ENCODE results near the gene SLC18A2.
"Not testable (repeated sequence)": the region's sequence is repeated elsewhere in the genome, so short reads cannot be mapped to it uniquely, and the experiment has no call there.

Gene SLC18A2

DNA sequence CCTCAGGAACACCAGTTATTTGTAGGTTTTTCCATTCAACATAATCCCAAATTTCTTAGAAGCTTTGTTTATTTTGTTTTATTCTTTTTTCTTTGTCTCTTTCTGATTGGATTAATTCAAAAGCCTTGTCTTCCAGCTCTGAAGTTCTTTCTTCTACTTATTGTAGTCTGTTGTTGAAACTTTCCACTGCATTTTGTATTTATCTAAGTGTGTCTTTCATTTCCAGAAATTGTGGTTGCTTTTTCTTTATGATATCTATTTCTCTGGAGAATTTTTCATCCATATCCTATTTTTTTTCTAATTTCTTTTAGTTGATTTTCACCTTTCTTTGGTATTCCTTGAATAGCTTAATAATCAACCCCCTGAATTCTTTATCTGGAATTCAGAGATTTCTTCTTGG is 58.5 kb downstream of the SLC18A2 start:
- H3K4me1 ChIP-seq (ENCODE audit: control extremely low read depth in 1 of 4, control insufficient read depth in 4 of 4, insufficient read depth in 4 of 4, low read length in 3 of 4): no peaks in the 10 kb centered on the region
- no peaks in the 10 kb centered on the region for H3K27me3 ChIP-seq (replicated peaks in 2 of 5; ENCODE audit: control insufficient read depth in 4 of 5, insufficient read depth in 5 of 5, low read length in 4 of 5)
- DNase-seq: no peak
- H3K4me3 ChIP-seq (ENCODE audit: control insufficient read depth in 1 of 7, extremely low read depth in 1 of 7, insufficient read depth in 4 of 7, low read depth in 2 of 7, low read length in 6 of 7): no peak overlapping the region
- ChIA-PET CTCF (interaction anchor here (1.1 to 4.5 kb wide), 3 partner anchors 16 to 83 kb away, joined by 3 to 15 read pairs (median 5); no protein-coding TSS in a partner anchor), POLR2A (no interaction called here)
- no peak overlapping the region for H3K27ac ChIP-seq (ENCODE audit: insufficient read depth in 1 of 2, low read depth in 1 of 2, low read length in 2 of 2, poor library complexity in 1 of 2, severe bottlenecking in 2 of 2)
- H3K9me3 ChIP-seq (ENCODE audit: control extremely low read depth in 1 of 5, control insufficient read depth in 4 of 5, insufficient read depth in 2 of 5, low read depth in 1 of 5, low read length in 4 of 5): peaks cover 3 to 16% (median 4%) of the 10 kb centered on the region in 5 experiments
- peaks cover 3 to 48% (median 13%) of the 10 kb centered on the region in 4 experiments for H3K36me3 ChIP-seq (ENCODE audit: control insufficient read depth in 4 of 4, insufficient read depth in 4 of 4, low read length in 3 of 4)

DNA sequence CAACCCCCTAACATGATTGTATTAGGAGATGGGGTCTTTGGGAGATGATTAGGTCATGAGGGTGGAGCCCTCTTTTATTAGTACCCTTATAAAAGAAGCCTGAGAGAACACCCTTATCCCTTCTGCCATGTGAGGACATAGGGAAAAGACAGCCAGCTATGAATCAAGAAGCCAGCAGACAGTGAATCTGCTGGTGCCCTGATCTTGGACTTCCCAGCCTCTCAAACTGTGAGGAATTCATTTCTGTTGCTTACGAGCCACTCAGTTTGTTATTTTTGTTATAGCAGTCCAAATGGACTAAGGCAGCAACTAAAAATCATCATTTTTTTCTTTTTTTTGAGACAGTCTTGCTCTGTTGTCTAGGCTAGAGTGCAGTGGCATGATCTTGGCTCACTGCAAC is 59.8 kb downstream of the SLC18A2 start:
- no peak for DNase-seq
- CTCF ChIA-PET: interaction anchor here (1.1 to 4.5 kb wide), 3 partner anchors 18 to 84 kb away, joined by 3 to 15 read pairs (median 6); no protein-coding TSS in a partner anchor
- Histone ChIP-seq H3K36me3 (ENCODE audit: control insufficient read depth in 4 of 4, insufficient read depth in 4 of 4, low read length in 3 of 4) (peaks cover 8 to 50% (median 16%) of the 10 kb centered on the region in 4 experiments), H3K4me1 (ENCODE audit: control extremely low read depth in 1 of 4, control insufficient read depth in 4 of 4, insufficient read depth in 4 of 4, low read length in 3 of 4) (no peaks in the 10 kb centered on the region), H3K9me3 (ENCODE audit: control extremely low read depth in 1 of 5, control insufficient read depth in 4 of 5, insufficient read depth in 2 of 5, low read depth in 1 of 5, low read length in 4 of 5) (peaks cover 3 to 16% (median 4%) of the 10 kb centered on the region in 5 experiments), H3K27ac (ENCODE audit: insufficient read depth in 1 of 2, low read depth in 1 of 2, low read length in 2 of 2, poor library complexity in 1 of 2, severe bottlenecking in 2 of 2) (no peak overlapping the region), H3K27me3 (replicated peaks in 2 of 5; ENCODE audit: control insufficient read depth in 4 of 5, insufficient read depth in 5 of 5, low read length in 4 of 5) (no peaks in the 10 kb centered on the region), H3K4me3 (ENCODE audit: control insufficient read depth in 1 of 7, extremely low read depth in 1 of 7, insufficient read depth in 4 of 7, low read depth in 2 of 7, low read length in 6 of 7) (no peak overlapping the region)
- no CpG with 5 or more reads among the region's 1 CpG for WGBS (ENCODE audit: insufficient coverage)
- POLR2A ChIA-PET: no interaction called here

DNA sequence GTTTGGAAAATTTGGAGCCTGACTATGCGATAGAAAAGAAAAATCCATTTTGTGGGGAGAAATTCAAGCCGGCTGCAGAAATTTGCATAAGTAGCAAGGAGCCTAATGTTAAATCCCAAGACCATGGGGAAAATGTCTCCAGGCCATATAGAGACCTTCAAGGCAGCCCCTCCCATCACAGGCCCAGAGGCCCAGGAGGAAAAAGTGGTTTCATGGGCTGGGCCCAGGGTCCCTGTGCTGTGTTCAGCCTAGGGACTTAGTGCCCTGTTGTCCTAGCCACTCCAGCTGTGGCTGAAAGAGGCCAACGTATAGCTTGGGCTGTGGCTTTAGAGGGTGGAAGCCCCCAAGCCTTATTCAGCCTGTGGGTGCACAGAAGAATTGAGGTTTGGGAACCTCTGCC is 62.5 kb downstream of the SLC18A2 start:
- H3K27ac ChIP-seq (ENCODE audit: insufficient read depth in 1 of 2, low read depth in 1 of 2, low read length in 2 of 2, poor library complexity in 1 of 2, severe bottlenecking in 2 of 2); POLR2A ChIA-PET; DNase-seq; H3K4me1 ChIP-seq (ENCODE audit: control extremely low read depth in 1 of 4, control insufficient read depth in 4 of 4, insufficient read depth in 4 of 4, low read length in 3 of 4); H3K27me3 ChIP-seq (replicated peaks in 2 of 5; ENCODE audit: control insufficient read depth in 4 of 5, insufficient read depth in 5 of 5, low read length in 4 of 5); H3K4me3 ChIP-seq (ENCODE audit: control insufficient read depth in 1 of 7, extremely low read depth in 1 of 7, insufficient read depth in 4 of 7, low read depth in 2 of 7, low read length in 6 of 7): not testable (repeated sequence)
- peaks cover 9 to 46% (median 15%) of the 10 kb centered on the region in 4 experiments for H3K36me3 ChIP-seq (ENCODE audit: control insufficient read depth in 4 of 4, insufficient read depth in 4 of 4, low read length in 3 of 4)
- WGBS (ENCODE audit: insufficient coverage): 97% methylated on average over 3 of the region's 3 CpGs
- CTCF ChIA-PET: interaction anchor here (0.8 to 1.0 kb wide), 2 partner anchors 11 to 17 kb away, joined by 4 to 5 read pairs; no protein-coding TSS in a partner anchor
- peaks cover 3 to 16% (median 4%) of the 10 kb centered on the region in 5 experiments for H3K9me3 ChIP-seq (ENCODE audit: control extremely low read depth in 1 of 5, control insufficient read depth in 4 of 5, insufficient read depth in 2 of 5, low read depth in 1 of 5, low read length in 4 of 5)

DNA sequence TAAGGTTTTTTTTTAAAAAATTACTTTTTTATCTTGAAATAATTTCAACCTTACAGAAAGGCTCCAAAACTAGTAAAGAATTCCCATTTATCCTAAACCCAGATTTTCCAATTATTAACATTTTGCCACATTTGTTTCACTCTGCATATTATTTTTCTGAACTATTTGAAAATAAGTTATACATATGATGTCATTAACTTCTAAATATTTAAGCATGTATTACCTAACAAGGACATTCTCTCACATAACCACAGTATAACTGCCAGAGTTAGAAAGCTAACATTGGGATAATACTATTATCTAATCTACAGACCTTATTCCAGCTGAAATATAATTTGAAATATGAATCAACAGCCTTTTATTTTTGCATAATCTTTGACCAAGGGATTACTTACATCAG is 65.8 kb downstream of the SLC18A2 start:
- Histone ChIP-seq H3K36me3 (ENCODE audit: control insufficient read depth in 4 of 4, insufficient read depth in 4 of 4, low read length in 3 of 4) (peaks cover under 1 to 33% (median 23%) of the 10 kb centered on the region in 4 experiments), H3K27ac (ENCODE audit: insufficient read depth in 1 of 2, low read depth in 1 of 2, low read length in 2 of 2, poor library complexity in 1 of 2, severe bottlenecking in 2 of 2) (no peak overlapping the region), H3K9me3 (ENCODE audit: control extremely low read depth in 1 of 5, control insufficient read depth in 4 of 5, insufficient read depth in 2 of 5, low read depth in 1 of 5, low read length in 4 of 5) (peaks cover 0 to 7% (median 4%) of the 10 kb centered on the region in 5 experiments), H3K4me3 (ENCODE audit: control insufficient read depth in 1 of 7, extremely low read depth in 1 of 7, insufficient read depth in 4 of 7, low read depth in 2 of 7, low read length in 6 of 7) (no peak overlapping the region), H3K27me3 (replicated peaks in 2 of 5; ENCODE audit: control insufficient read depth in 4 of 5, insufficient read depth in 5 of 5, low read length in 4 of 5) (no peaks in the 10 kb centered on the region), H3K4me1 (ENCODE audit: control extremely low read depth in 1 of 4, control insufficient read depth in 4 of 4, insufficient read depth in 4 of 4, low read length in 3 of 4) (no peaks in the 10 kb centered on the region)
- DNase-seq: no peak
- CTCF ChIA-PET: no interaction called here
- POLR2A ChIA-PET: no interaction called here

DNA sequence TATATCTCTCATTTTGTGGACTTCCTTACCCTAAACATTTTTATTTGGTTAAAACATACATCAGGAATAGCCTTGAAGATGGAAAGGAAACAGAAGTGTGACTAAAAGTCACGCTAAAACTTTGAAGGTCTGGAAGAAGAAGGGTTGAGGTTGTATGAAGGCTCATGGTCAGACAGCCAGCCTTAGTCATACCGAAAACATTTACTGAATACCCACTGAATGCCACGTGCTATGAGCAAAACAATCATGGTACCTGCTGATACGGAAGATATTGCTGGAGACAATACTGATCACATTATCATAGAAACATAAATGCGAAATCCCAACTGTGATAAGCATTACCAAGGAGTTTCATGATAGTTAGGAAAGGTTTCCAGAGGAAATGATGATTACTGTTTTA is 70.3 kb downstream of the SLC18A2 start:
- no peak overlapping the region for H3K27ac ChIP-seq (ENCODE audit: insufficient read depth in 1 of 2, low read depth in 1 of 2, low read length in 2 of 2, poor library complexity in 1 of 2, severe bottlenecking in 2 of 2)
- H3K9me3 ChIP-seq (ENCODE audit: control extremely low read depth in 1 of 5, control insufficient read depth in 4 of 5, insufficient read depth in 2 of 5, low read depth in 1 of 5, low read length in 4 of 5): no peaks in the 10 kb centered on the region
- POLR2A ChIA-PET: no interaction called here
- 100% methylated on average over 1 of the region's 5 CpGs for WGBS (ENCODE audit: insufficient coverage)
- peaks cover 10 to 38% (median 32%) of the 10 kb centered on the region in 4 experiments for H3K36me3 ChIP-seq (ENCODE audit: control insufficient read depth in 4 of 4, insufficient read depth in 4 of 4, low read length in 3 of 4)
- H3K27me3 ChIP-seq (replicated peaks in 2 of 5; ENCODE audit: control insufficient read depth in 4 of 5, insufficient read depth in 5 of 5, low read length in 4 of 5): no peaks in the 10 kb centered on the region
- no peak for DNase-seq
- CTCF ChIA-PET: interaction anchor here (9.8 kb wide), 1 partner anchor 85 kb away, joined by 148 read pairs; no protein-coding TSS in a partner anchor
- H3K4me3 ChIP-seq (ENCODE audit: control insufficient read depth in 1 of 7, extremely low read depth in 1 of 7, insufficient read depth in 4 of 7, low read depth in 2 of 7, low read length in 6 of 7): no peak overlapping the region
- no peaks in the 10 kb centered on the region for H3K4me1 ChIP-seq (ENCODE audit: control extremely low read depth in 1 of 4, control insufficient read depth in 4 of 4, insufficient read depth in 4 of 4, low read length in 3 of 4)

DNA sequence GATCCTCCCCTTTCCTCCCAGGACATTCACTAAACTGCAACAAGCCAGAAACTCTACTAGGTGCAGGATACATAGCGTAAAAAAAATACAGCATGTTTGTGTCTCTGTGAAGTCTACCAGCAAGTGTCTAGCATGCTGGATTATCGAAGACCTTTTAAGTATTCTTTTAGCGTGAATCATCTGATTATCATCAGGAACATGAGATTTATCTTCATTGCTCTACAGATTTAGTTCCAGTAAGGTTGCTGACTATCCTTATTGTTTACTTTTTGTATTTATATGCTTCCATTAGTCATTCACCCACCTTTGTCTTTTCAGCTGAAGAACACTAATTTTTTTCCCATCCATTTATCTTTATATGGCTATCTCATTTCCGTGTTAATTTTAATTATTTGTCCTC is 71.5 kb downstream of the SLC18A2 start:
- no peak overlapping the region for H3K4me3 ChIP-seq (ENCODE audit: control insufficient read depth in 1 of 7, extremely low read depth in 1 of 7, insufficient read depth in 4 of 7, low read depth in 2 of 7, low read length in 6 of 7)
- 100% methylated on average over 1 of the region's 4 CpGs for WGBS (ENCODE audit: insufficient coverage)
- no peaks in the 10 kb centered on the region for H3K27me3 ChIP-seq (replicated peaks in 2 of 5; ENCODE audit: control insufficient read depth in 4 of 5, insufficient read depth in 5 of 5, low read length in 4 of 5)
- DNase-seq: no peak
- no peaks in the 10 kb centered on the region for H3K9me3 ChIP-seq (ENCODE audit: control extremely low read depth in 1 of 5, control insufficient read depth in 4 of 5, insufficient read depth in 2 of 5, low read depth in 1 of 5, low read length in 4 of 5)
- H3K4me1 ChIP-seq (ENCODE audit: control extremely low read depth in 1 of 4, control insufficient read depth in 4 of 4, insufficient read depth in 4 of 4, low read length in 3 of 4): no peaks in the 10 kb centered on the region
- CTCF ChIA-PET: interaction anchor here (1.0 to 9.8 kb wide), 2 partner anchors 87 to 123 kb away, joined by 3 to 148 read pairs; no protein-coding TSS in a partner anchor
- POLR2A ChIA-PET: no interaction called here
- H3K36me3 ChIP-seq (ENCODE audit: control insufficient read depth in 4 of 4, insufficient read depth in 4 of 4, low read length in 3 of 4): peaks cover 14 to 43% (median 36%) of the 10 kb centered on the region in 4 experiments
- H3K27ac ChIP-seq (ENCODE audit: insufficient read depth in 1 of 2, low read depth in 1 of 2, low read length in 2 of 2, poor library complexity in 1 of 2, severe bottlenecking in 2 of 2): no peak overlapping the region

DNA sequence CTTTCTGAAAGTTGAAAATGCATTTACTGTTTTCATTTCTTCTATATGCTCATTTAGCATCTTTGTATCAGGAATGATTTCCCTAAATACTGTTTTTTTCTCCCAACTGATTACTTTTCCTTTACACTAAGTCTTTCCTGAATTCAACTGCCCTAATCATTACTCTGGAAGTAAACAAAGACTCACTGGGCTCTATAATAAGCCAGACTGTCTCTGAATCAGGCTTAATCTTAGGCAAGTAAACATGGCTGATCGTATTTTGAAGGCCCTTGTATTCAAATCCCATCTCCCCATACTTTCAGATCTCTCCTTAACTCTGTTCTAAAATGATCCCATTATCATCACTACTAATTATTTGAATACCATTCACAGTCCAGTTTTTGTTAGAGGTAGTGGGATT is 72.7 kb downstream of the SLC18A2 start:
- ChIA-PET CTCF (interaction anchor here (0.5 to 9.8 kb wide), 6 partner anchors 9 to 96 kb away, joined by 3 to 148 read pairs (median 6); no protein-coding TSS in a partner anchor), POLR2A (interaction anchor here (0.6 kb wide), 1 partner anchor 94 kb away, joined by 3 read pairs; no protein-coding TSS in a partner anchor)
- no peaks in the 10 kb centered on the region for H3K27me3 ChIP-seq (replicated peaks in 2 of 5; ENCODE audit: control insufficient read depth in 4 of 5, insufficient read depth in 5 of 5, low read length in 4 of 5)
- DNase-seq: no peak
- H3K4me1 ChIP-seq (ENCODE audit: control extremely low read depth in 1 of 4, control insufficient read depth in 4 of 4, insufficient read depth in 4 of 4, low read length in 3 of 4): no peaks in the 10 kb centered on the region
- H3K27ac ChIP-seq (ENCODE audit: insufficient read depth in 1 of 2, low read depth in 1 of 2, low read length in 2 of 2, poor library complexity in 1 of 2, severe bottlenecking in 2 of 2): no peak overlapping the region
- no peaks in the 10 kb centered on the region for H3K9me3 ChIP-seq (ENCODE audit: control extremely low read depth in 1 of 5, control insufficient read depth in 4 of 5, insufficient read depth in 2 of 5, low read depth in 1 of 5, low read length in 4 of 5)
- no peak overlapping the region for H3K4me3 ChIP-seq (ENCODE audit: control insufficient read depth in 1 of 7, extremely low read depth in 1 of 7, insufficient read depth in 4 of 7, low read depth in 2 of 7, low read length in 6 of 7)
- peaks cover 16 to 46% (median 41%) of the 10 kb centered on the region in 4 experiments for H3K36me3 ChIP-seq (ENCODE audit: control insufficient read depth in 4 of 4, insufficient read depth in 4 of 4, low read length in 3 of 4)
- WGBS (ENCODE audit: insufficient coverage): 100% methylated on average over 1 of the region's 1 CpG

Data from common myeloid progenitor, CD34-positive (primary cell).